Glutamatergic neuron (in vitro differentiated cells): ENCODE results near the gene GAP43. TPM values are rescaled to one million over a fixed set of nuclear protein-coding genes. Genes with fewer than 3 reads are reported as not detected.

Source experiments
- DNase-seq: peaks from one replicate; pipeline ENCODE4 v3.0.0; 2022
- H3K27ac Mint-ChIP-seq: one replicate; pipeline ENCODE4 v1.8.0; 2020; ENCODE audit warnings: mild to moderate bottlenecking, mixed read lengths, inconsistent platforms; ENCODE audit not compliant: unreplicated experiment
- H3K27me3 Mint-ChIP-seq: one replicate; pipeline ENCODE4 v1.8.0; 2020; ENCODE audit warnings: mild to moderate bottlenecking, moderate library complexity, mixed read lengths, inconsistent platforms; ENCODE audit not compliant: unreplicated experiment
- H3K36me3 Mint-ChIP-seq: one replicate; pipeline ENCODE4 v1.8.0; 2020; ENCODE audit warnings: mild to moderate bottlenecking, mixed read lengths, inconsistent platforms; ENCODE audit not compliant: unreplicated experiment
- H3K4me1 Mint-ChIP-seq: one replicate; pipeline ENCODE4 v1.8.0; 2020; ENCODE audit warnings: mild to moderate bottlenecking, low read depth, mixed read lengths, inconsistent platforms; ENCODE audit not compliant: unreplicated experiment
- H3K4me3 Mint-ChIP-seq: one replicate; pipeline ENCODE4 v1.8.0; 2020; ENCODE audit warnings: mild to moderate bottlenecking, mixed read lengths, inconsistent platforms; ENCODE audit not compliant: unreplicated experiment
- H3K9me3 Mint-ChIP-seq: one replicate; pipeline ENCODE4 v1.8.0; 2020; ENCODE audit warnings: mild to moderate bottlenecking, moderate library complexity, mixed read lengths, inconsistent platforms; ENCODE audit not compliant: unreplicated experiment
- CTCF ChIP-seq: fragments of 200-600 bp; sonication (generic); IDR thresholded peaks from one replicate; pipeline ENCODE4 v1.5.0; 2021; ENCODE audit not compliant: partially characterized antibody, unreplicated experiment
- total RNA-seq: library from RNA; stranded (reverse); fragmentation: NEBNext Ultra II Directional; extraction: Animal tissue kit (Norgen Biotek cat#: 25700); gene quantifications from one replicate; pipeline ENCODE4 v1.2.1, GENCODE V29; 2021; ENCODE audit not compliant: unreplicated experiment

The GAP43 gene
- total RNA-seq, 1 donor from 2014 or later, result 684 TPM

GRCh38 chr3:115768661-115769060 lies 145.4 kb downstream of the GAP43 start:
- Mint-ChIP-seq H3K36me3 (no peaks in the 10 kb centered on the region), H3K4me1 (peaks cover 38% of the 10 kb centered on the region), H3K27me3 (peaks cover 2% of the 10 kb centered on the region), H3K9me3 (no peaks in the 10 kb centered on the region), H3K27ac (peak overlapping the region; percentile 37), H3K4me3 (peak overlapping the region; percentile 12)
- no peak for DNase-seq
- TF ChIP-seq CTCF, result no peak
